ENCODE data around the gene FOXN3. TPM values are rescaled to one million over a fixed set of nuclear protein-coding genes. Genes with fewer than 3 reads are reported as not detected.

The FOXN3 gene
- total RNA-seq, 1 donor from 2014 or later: 34.5 TPM

GRCh38 chr14:89377544-89377943, 39.5 kb downstream of the FOXN3 start:
- H3K27me3 ChIP-seq (ENCODE audit: control insufficient read depth, insufficient read depth, low read length): no peaks in the 10 kb centered on the region
- no peak overlapping the region for H3K4me3 ChIP-seq (ENCODE audit: low read depth, low read length)
- no peaks in the 10 kb centered on the region for H3K36me3 ChIP-seq (ENCODE audit: control insufficient read depth, insufficient read depth, low read length)
- no peak for TF ChIP-seq CTCF (IDR thresholded peaks at IDR 0.05; ENCODE audit: insufficient read depth, low read length, poor library complexity, severe bottlenecking)
- no peak for DNase-seq (ENCODE audit: low read depth)

GRCh38 chr14:89374908-89375307, 42.1 kb downstream of the FOXN3 start:
- no peak for DNase-seq (ENCODE audit: low read depth)
- Histone ChIP-seq H3K4me3 (ENCODE audit: low read depth, low read length) (no peak overlapping the region), H3K27me3 (ENCODE audit: control insufficient read depth, insufficient read depth, low read length) (no peaks in the 10 kb centered on the region), H3K36me3 (ENCODE audit: control insufficient read depth, insufficient read depth, low read length) (no peaks in the 10 kb centered on the region)
- TF ChIP-seq CTCF (IDR thresholded peaks at IDR 0.05; ENCODE audit: insufficient read depth, low read length, poor library complexity, severe bottlenecking): no peak

GRCh38 chr14:89373185-89373584, 43.8 kb downstream of the FOXN3 start:
- no peak for TF ChIP-seq CTCF (IDR thresholded peaks at IDR 0.05; ENCODE audit: insufficient read depth, low read length, poor library complexity, severe bottlenecking)
- Histone ChIP-seq H3K4me3 (ENCODE audit: low read depth, low read length) (no peak overlapping the region), H3K27me3 (ENCODE audit: control insufficient read depth, insufficient read depth, low read length) (no peaks in the 10 kb centered on the region), H3K36me3 (ENCODE audit: control insufficient read depth, insufficient read depth, low read length) (no peaks in the 10 kb centered on the region)
- no peak for DNase-seq (ENCODE audit: low read depth)

GRCh38 chr14:89372512-89372883, 44.5 kb downstream of the FOXN3 start:
- no peak for TF ChIP-seq CTCF (IDR thresholded peaks at IDR 0.05; ENCODE audit: insufficient read depth, low read length, poor library complexity, severe bottlenecking)
- no peaks in the 10 kb centered on the region for H3K27me3 ChIP-seq (ENCODE audit: control insufficient read depth, insufficient read depth, low read length)
- no peak overlapping the region for H3K4me3 ChIP-seq (ENCODE audit: low read depth, low read length)
- no peak for DNase-seq (ENCODE audit: low read depth)
- no peaks in the 10 kb centered on the region for H3K36me3 ChIP-seq (ENCODE audit: control insufficient read depth, insufficient read depth, low read length)

GRCh38 chr14:89371585-89372511, 45.2 kb downstream of the FOXN3 start:
- no peak for TF ChIP-seq CTCF (IDR thresholded peaks at IDR 0.05; ENCODE audit: insufficient read depth, low read length, poor library complexity, severe bottlenecking)
- no peaks in the 10 kb centered on the region for H3K36me3 ChIP-seq (ENCODE audit: control insufficient read depth, insufficient read depth, low read length)
- H3K27me3 ChIP-seq (ENCODE audit: control insufficient read depth, insufficient read depth, low read length): no peaks in the 10 kb centered on the region
- H3K4me3 ChIP-seq (ENCODE audit: low read depth, low read length): no peak overlapping the region
- DNase-seq (ENCODE audit: low read depth): no peak

- no peak for DNase-seq (ENCODE audit: low read depth)
- Histone ChIP-seq H3K27me3 (ENCODE audit: control insufficient read depth, insufficient read depth, low read length) (no peaks in the 10 kb centered on the region), H3K36me3 (ENCODE audit: control insufficient read depth, insufficient read depth, low read length) (no peaks in the 10 kb centered on the region), H3K4me3 (ENCODE audit: low read depth, low read length) (no peak overlapping the region)
- TF ChIP-seq CTCF (IDR thresholded peaks at IDR 0.05; ENCODE audit: insufficient read depth, low read length, poor library complexity, severe bottlenecking): no peak
Observed at GRCh38 chr14:89370781-89371180, 46.3 kb downstream of the FOXN3 start.

All from kidney epithelial cell (primary cell).